Stromal cell of bone marrow (primary cell): ENCODE data around the gene NAPA.

ENCODE experiments used
- DNase-seq: peaks from one replicate; pipeline ENCODE4 v3.0.0-alpha.2; 2012; ENCODE audit warnings: low read depth

Gene NAPA

DNA sequence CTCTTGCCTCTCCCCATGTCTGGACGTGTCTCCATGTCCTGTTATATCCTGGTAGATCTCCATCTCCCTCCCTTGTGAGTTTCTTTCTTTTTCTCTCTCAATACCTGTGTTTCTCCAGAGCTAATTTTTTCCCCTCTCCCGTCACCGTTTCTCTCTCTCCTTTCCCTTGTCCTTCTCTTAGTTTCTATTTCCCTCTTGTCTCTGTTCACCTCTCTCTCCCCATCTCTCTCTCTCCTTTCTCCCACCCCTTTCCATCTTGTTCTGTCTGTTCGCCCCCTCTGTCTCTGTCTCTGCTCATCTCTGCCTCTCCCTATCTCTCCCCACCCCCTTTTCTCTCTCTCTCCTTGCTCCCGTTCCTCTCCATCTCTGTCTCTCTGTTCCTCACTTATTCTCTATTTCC, 56.2 kb downstream of the NAPA start:
- no peak for DNase-seq

GRCh38 chr19:47456721-47457474, 58.0 kb downstream of the NAPA start:
- no peak for DNase-seq

GRCh38 chr19:47450478-47450877, 64.4 kb downstream of the NAPA start:
- no peak for DNase-seq

GRCh38 chr19:47448360-47448727, 66.5 kb downstream of the NAPA start:
- no peak for DNase-seq

- DNase-seq: no peak
Measured at GRCh38 chr19:47447470-47448359, 67.1 kb downstream of the NAPA start.

- DNase-seq: no peak
Measured at GRCh38 chr19:47446534-47447469, 68.1 kb downstream of the NAPA start.

- DNase-seq: no peak
Measured at GRCh38 chr19:47445937-47446402, 68.9 kb downstream of the NAPA start.

DNA sequence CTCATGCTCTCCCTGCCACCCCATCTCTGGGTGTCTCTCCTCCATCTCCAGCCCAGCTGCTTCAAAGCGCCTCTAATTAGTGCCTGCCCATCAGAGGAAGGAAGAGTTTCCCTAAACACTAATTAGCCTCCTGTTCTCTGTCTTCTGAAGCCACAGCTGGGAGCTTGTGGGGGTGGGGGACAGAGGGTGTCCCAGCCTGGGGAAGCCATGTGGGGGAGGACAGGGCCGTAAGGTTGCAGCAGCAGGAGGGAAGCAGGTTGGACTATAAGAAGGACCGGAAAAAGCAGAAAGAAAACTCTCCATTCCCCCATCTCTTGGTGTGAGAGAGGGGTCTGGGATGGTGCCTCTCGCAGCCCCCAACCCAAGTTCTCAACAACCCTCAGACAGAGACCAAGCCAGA, 69.3 kb downstream of the NAPA start:
- no peak for DNase-seq

GRCh38 chr19:47444388-47444821, 70.5 kb downstream of the NAPA start:
- DNase-seq: no peak

GRCh38 chr19:47443331-47443730, 71.5 kb downstream of the NAPA start:
- no peak for DNase-seq

DNA sequence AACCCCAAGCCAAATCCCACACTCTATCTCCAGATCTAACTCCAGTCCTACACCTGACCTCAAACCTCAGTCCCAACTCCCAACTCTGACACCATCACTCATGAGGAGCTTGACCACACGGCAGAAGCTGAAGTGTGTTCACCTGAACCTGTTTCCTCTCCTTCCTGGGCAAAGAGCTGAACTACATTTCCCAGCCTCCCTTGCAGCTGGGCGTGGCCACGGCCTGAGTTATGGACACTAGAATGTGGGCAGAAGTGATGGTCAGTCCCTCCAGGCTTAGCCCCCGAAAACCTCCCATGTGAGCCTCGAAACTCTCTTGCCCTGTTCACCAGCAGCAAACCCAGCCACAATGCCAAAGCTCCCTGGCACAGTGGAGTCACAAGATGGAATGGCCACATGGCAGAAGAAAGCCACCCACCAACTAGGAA, 76.1 kb downstream of the NAPA start:
- DNase-seq: no peak
